Neural progenitor cell (in vitro differentiated cells): Measurements from ENCODE around the gene MAPK8. TPM values are rescaled to one million over a fixed set of nuclear protein-coding genes. Genes with fewer than 3 reads are reported as not detected.

Source experiments
- DNase-seq: peaks from one replicate; pipeline ENCODE4 v3.0.0-alpha.2; 2016; ENCODE audit warnings: low spot score
- H2AFZ ChIP-seq: fragments of 200-600 bp; sonication (generic); replicated peaks from 2 replicates; pipeline ENCODE4 v1.6.1; 2016; ENCODE audit warnings: antibody characterized with exemption
- H3F3A ChIP-seq: fragments of 200-600 bp; sonication (generic); 2 replicates; pipeline ENCODE4 v1.6.1; 2016; ENCODE audit warnings: antibody characterized with exemption, low read depth
- H3K27ac ChIP-seq: fragments of 200-600 bp; sonication (generic); 2 replicates; pipeline ENCODE4 v1.5.1; 2016; ENCODE audit warnings: mild to moderate bottlenecking
- H3K27me3 ChIP-seq: fragments of 200-600 bp; sonication (generic); 2 replicates; pipeline ENCODE4 v1.6.1; 2016; ENCODE audit warnings: mild to moderate bottlenecking, moderate library complexity
- H3K36me3 ChIP-seq: fragments of 200-600 bp; sonication (generic); 2 replicates; pipeline ENCODE4 v1.5.1; 2016
- H3K4me1 ChIP-seq: fragments of 200-600 bp; sonication (generic); 2 replicates; pipeline ENCODE4 v1.6.1; 2016; ENCODE audit warnings: mixed run types
- H3K4me2 ChIP-seq: fragments of 200-600 bp; sonication (generic); 2 replicates; pipeline ENCODE4 v1.6.1; 2016
- H3K4me3 ChIP-seq: fragments of 200-600 bp; sonication (generic); 2 replicates; pipeline ENCODE4 v1.5.1; 2016
- H3K79me2 ChIP-seq: fragments of 200-600 bp; sonication (generic); 2 replicates; pipeline ENCODE4 v1.6.1; 2016; ENCODE audit warnings: low read depth
- H3K9ac ChIP-seq: fragments of 200-600 bp; sonication (generic); 2 replicates; pipeline ENCODE4 v1.6.1; 2016
- H3K9me3 ChIP-seq: fragments of 200-600 bp; sonication (generic); 2 replicates; pipeline ENCODE4 v1.5.1; 2016; ENCODE audit warnings: low read depth
- H4K20me1 ChIP-seq: fragments of 200-600 bp; sonication (generic); 2 replicates; pipeline ENCODE4 v1.6.1; 2016; ENCODE audit warnings: low read depth
- H3K27ac Mint-ChIP-seq: 3 replicates; pipeline ENCODE4 v1.8.0; 2021; ENCODE audit warnings: mixed read lengths
- H3K27me3 Mint-ChIP-seq: 2 replicates; pipeline ENCODE4 v1.8.0; 2022; ENCODE audit warnings: low read depth, mild to moderate bottlenecking, inconsistent platforms, moderate library complexity, mixed read lengths; ENCODE audit not compliant: insufficient read depth
- H3K36me3 Mint-ChIP-seq: 3 replicates; pipeline ENCODE4 v1.8.0; 2021; ENCODE audit warnings: mixed read lengths
- H3K4me1 Mint-ChIP-seq: 3 replicates; pipeline ENCODE4 v1.8.0; 2021; ENCODE audit warnings: mixed read lengths
- H3K4me3 Mint-ChIP-seq: 3 replicates; pipeline ENCODE4 v1.8.0; 2021; ENCODE audit warnings: mild to moderate bottlenecking, moderate library complexity, mixed read lengths
- H3K9me3 Mint-ChIP-seq: 3 replicates; pipeline ENCODE4 v1.8.0; 2020; ENCODE audit warnings: mixed read lengths
- CTCF ChIP-seq: fragments of 200-600 bp; sonication (generic); IDR thresholded peaks from 2 replicates; pipeline ENCODE4 v1.5.1; 2017; ENCODE audit warnings: antibody characterized with exemption, mild to moderate bottlenecking
- EZH2 ChIP-seq: fragments of 200-600 bp; sonication (generic); IDR thresholded peaks from 2 replicates; pipeline ENCODE4 v1.6.1; 2017; ENCODE audit warnings: antibody characterized with exemption, mild to moderate bottlenecking, moderate library complexity
- EZH2phosphoT487 ChIP-seq: fragments of 200-600 bp; sonication (generic); IDR thresholded peaks from 2 replicates; pipeline ENCODE4 v1.6.1; 2017; ENCODE audit warnings: antibody characterized with exemption
- total RNA-seq: library from RNA; depleted of rRNA; stranded (reverse); fragments of >200 nt; gene quantifications from 2 replicates; pipeline ENCODE4 v1.2.3, GENCODE V29; 2015; ENCODE audit warnings: low replicate concordance

The MAPK8 gene
- total RNA-seq, 1 donor from 2014 or later, result 166 TPM

- Histone ChIP-seq H3K4me2 (peak overlapping the region; percentile 15), H3K9ac (no peak overlapping the region), H3K79me2 (no peaks in the 10 kb centered on the region), H3F3A (no peaks in the 10 kb centered on the region), H3K9me3 (no peaks in the 10 kb centered on the region), H3K27ac (no peak overlapping the region), H3K4me3 (no peak overlapping the region), H3K36me3 (peaks cover under 1% of the 10 kb centered on the region), H3K27me3 (no peaks in the 10 kb centered on the region), H4K20me1 (no peaks in the 10 kb centered on the region), H3K4me1 (peaks cover 20% of the 10 kb centered on the region), H2AFZ (no peak overlapping the region)
- DNase-seq, result peak; percentile 16
- H3K4me1 Mint-ChIP-seq, result no peaks in the 10 kb centered on the region
- no peak overlapping the region for H3K4me3 Mint-ChIP-seq
- H3K27me3 Mint-ChIP-seq, result peaks cover 2% of the 10 kb centered on the region
- TF ChIP-seq EZH2 (no peak), EZH2phosphoT487 (no peak), CTCF (no peak)
- peaks cover 9% of the 10 kb centered on the region for H3K36me3 Mint-ChIP-seq
- no peaks in the 10 kb centered on the region for H3K9me3 Mint-ChIP-seq
- no peak overlapping the region for H3K27ac Mint-ChIP-seq
Observed at GRCh38 chr10:48437546-48437945, 131.1 kb downstream of the MAPK8 start.

- Mint-ChIP-seq H3K27ac (no peak overlapping the region), H3K9me3 (no peaks in the 10 kb centered on the region), H3K4me3 (no peak overlapping the region), H3K36me3 (peaks cover 7% of the 10 kb centered on the region), H3K4me1 (peaks cover 7% of the 10 kb centered on the region), H3K27me3 (peaks cover 2% of the 10 kb centered on the region)
- Histone ChIP-seq H3K4me2 (no peak overlapping the region), H3K9ac (no peak overlapping the region), H3K36me3 (no peaks in the 10 kb centered on the region), H3K79me2 (no peaks in the 10 kb centered on the region), H2AFZ (no peak overlapping the region), H4K20me1 (no peaks in the 10 kb centered on the region), H3K27me3 (no peaks in the 10 kb centered on the region), H3K4me1 (peaks cover 32% of the 10 kb centered on the region), H3F3A (peaks cover 10% of the 10 kb centered on the region), H3K9me3 (no peaks in the 10 kb centered on the region), H3K27ac (no peak overlapping the region), H3K4me3 (no peak overlapping the region)
- TF ChIP-seq EZH2, result no peak
- TF ChIP-seq EZH2phosphoT487, result no peak
- TF ChIP-seq CTCF, result no peak
- no peak for DNase-seq
Observed at GRCh38 chr10:48439031-48439430, 132.6 kb downstream of the MAPK8 start.

GRCh38 chr10:48439581-48440041 is 133.1 kb downstream of the MAPK8 start:
- Histone ChIP-seq H3K27me3 (no peaks in the 10 kb centered on the region), H3K4me1 (peaks cover 38% of the 10 kb centered on the region), H3K9me3 (no peaks in the 10 kb centered on the region), H3K27ac (no peak overlapping the region), H3K4me2 (peak overlapping the region; percentile 0), H3K4me3 (no peak overlapping the region), H2AFZ (no peak overlapping the region), H3K79me2 (no peaks in the 10 kb centered on the region), H4K20me1 (no peaks in the 10 kb centered on the region), H3K9ac (no peak overlapping the region), H3K36me3 (no peaks in the 10 kb centered on the region), H3F3A (peaks cover 16% of the 10 kb centered on the region)
- H3K4me1 Mint-ChIP-seq, result peaks cover 12% of the 10 kb centered on the region
- H3K9me3 Mint-ChIP-seq, result no peaks in the 10 kb centered on the region
- no peak overlapping the region for H3K4me3 Mint-ChIP-seq
- H3K27ac Mint-ChIP-seq, result no peak overlapping the region
- peak; percentile 23 for DNase-seq
- H3K36me3 Mint-ChIP-seq, result peaks cover 5% of the 10 kb centered on the region
- no peak for TF ChIP-seq CTCF
- TF ChIP-seq EZH2phosphoT487, result no peak
- no peak for TF ChIP-seq EZH2
- peaks cover 2% of the 10 kb centered on the region for H3K27me3 Mint-ChIP-seq
